HFFc6 (cell line): Measurements from ENCODE around the gene GRAMD1B. TPM values are rescaled to one million over a fixed set of nuclear protein-coding genes. Genes with fewer than 3 reads are reported as not detected.

Experiments
- DNase-seq: peaks from one replicate; pipeline ENCODE4 v3.0.0-alpha.2; 2018
- H3K27ac Mint-ChIP-seq: 2 replicates; pipeline ENCODE4 v1.8.0; 2020; ENCODE audit warnings: mild to moderate bottlenecking, mixed read lengths
- H3K27me3 Mint-ChIP-seq: 2 replicates; pipeline ENCODE4 v1.8.0; 2021; ENCODE audit warnings: mild to moderate bottlenecking, moderate library complexity, mixed read lengths; ENCODE audit not compliant: insufficient read depth
- H3K36me3 Mint-ChIP-seq: 2 replicates; pipeline ENCODE4 v1.8.0; 2021; ENCODE audit warnings: low read depth, mixed read lengths
- H3K4me1 Mint-ChIP-seq: 2 replicates; pipeline ENCODE4 v1.8.0; 2020; ENCODE audit warnings: low read depth, mixed read lengths
- H3K4me3 Mint-ChIP-seq: 2 replicates; pipeline ENCODE4 v1.8.0; 2020; ENCODE audit warnings: mild to moderate bottlenecking, moderate library complexity, mixed read lengths
- H3K9me3 Mint-ChIP-seq: 2 replicates; pipeline ENCODE4 v1.8.0; 2020; ENCODE audit warnings: mild to moderate bottlenecking, mixed read lengths
- total RNA-seq, 6 experiments: library from RNA; stranded (reverse); fragmentation: NEBNext Ultra II Directional; extraction: Animal tissue kit (Norgen Biotek cat#: 25700); gene quantifications; 2 replicates in 1 of 6; 3 replicates in 5 of 6; pipeline ENCODE4 v1.2.3, GENCODE V29; 2021
- TF ChIP-seq, protein P1 (sequence below): fragments of 200-600 bp; sonication (generic); IDR thresholded peaks from 2 replicates; pipeline ENCODE4 v1.5.0; 2021; ENCODE audit warnings: antibody characterized with exemption, mild to moderate bottlenecking

GRAMD1B gene
- total RNA-seq, 6 experiments from 2014 or later = 46.1 to 54.5 (median 51.3) TPM

DNA sequence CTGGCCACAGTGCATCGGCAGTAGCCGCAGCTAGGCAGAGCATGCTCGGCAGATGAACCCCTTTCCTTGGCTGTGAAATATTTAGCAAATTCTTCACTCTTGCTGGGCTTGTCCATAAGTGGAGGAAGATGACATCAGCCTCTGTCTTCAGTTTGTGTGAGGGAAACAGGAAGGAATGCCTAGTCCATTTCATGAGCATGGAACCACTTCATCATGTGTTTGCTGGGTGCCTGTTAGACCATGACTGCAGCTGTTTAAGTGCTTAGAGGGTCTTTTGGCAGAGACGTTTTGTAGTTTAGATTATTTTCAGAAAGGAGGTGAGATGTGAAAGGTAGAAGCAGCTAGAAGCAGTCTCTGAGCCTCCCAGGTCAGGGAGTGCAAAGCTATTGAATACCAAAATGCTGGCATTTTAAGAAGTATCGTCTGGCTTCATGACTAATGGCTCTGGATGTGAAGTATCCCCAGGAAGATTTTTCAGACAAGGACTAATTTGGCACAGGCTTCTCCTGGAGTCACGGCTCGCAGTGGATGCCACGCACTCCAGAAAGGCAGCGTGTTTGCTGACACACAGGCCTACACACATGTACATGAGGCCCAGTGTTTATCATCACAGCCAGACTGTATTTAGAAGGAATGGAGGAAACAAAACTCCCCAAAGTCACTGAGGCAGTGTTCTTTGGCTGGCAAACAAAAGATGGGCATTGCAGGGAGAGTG lies 43.1 kb upstream of the GRAMD1B start:
- H3K4me1 Mint-ChIP-seq = no peaks in the 10 kb centered on the region
- no peaks in the 10 kb centered on the region for H3K36me3 Mint-ChIP-seq
- no peaks in the 10 kb centered on the region for H3K9me3 Mint-ChIP-seq
- no peak overlapping the region for H3K27ac Mint-ChIP-seq
- DNase-seq = peak; percentile 62
- peaks cover 6% of the 10 kb centered on the region for H3K27me3 Mint-ChIP-seq
- H3K4me3 Mint-ChIP-seq = no peak overlapping the region
- TF ChIP-seq, protein P1, sequence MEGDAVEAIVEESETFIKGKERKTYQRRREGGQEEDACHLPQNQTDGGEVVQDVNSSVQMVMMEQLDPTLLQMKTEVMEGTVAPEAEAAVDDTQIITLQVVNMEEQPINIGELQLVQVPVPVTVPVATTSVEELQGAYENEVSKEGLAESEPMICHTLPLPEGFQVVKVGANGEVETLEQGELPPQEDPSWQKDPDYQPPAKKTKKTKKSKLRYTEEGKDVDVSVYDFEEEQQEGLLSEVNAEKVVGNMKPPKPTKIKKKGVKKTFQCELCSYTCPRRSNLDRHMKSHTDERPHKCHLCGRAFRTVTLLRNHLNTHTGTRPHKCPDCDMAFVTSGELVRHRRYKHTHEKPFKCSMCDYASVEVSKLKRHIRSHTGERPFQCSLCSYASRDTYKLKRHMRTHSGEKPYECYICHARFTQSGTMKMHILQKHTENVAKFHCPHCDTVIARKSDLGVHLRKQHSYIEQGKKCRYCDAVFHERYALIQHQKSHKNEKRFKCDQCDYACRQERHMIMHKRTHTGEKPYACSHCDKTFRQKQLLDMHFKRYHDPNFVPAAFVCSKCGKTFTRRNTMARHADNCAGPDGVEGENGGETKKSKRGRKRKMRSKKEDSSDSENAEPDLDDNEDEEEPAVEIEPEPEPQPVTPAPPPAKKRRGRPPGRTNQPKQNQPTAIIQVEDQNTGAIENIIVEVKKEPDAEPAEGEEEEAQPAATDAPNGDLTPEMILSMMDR = no peak

DNA sequence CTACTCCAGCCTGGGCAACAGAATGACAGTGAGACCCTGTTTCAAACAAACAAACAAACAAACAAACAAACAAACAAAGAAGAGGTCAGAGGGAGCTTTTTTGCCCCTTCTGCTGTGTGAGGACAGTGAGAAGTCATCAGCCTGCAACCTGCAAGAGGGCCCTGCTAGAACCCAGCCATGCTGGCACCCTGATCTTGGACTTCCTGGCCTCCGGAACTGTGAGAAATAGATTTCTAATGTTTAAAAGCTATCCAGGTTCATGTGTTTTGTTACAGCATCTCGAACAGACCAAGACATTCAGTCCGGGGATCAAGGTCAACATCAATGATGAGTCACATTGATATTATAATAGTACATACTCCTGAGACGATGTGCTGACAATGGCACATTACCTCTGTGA lies 41.4 kb upstream of the GRAMD1B start:
- Mint-ChIP-seq H3K36me3 (no peaks in the 10 kb centered on the region), H3K27me3 (peaks cover 10% of the 10 kb centered on the region), H3K27ac (no peak overlapping the region), H3K4me1 (no peaks in the 10 kb centered on the region), H3K9me3 (no peaks in the 10 kb centered on the region), H3K4me3 (no peak overlapping the region)
- no peak for DNase-seq
- TF ChIP-seq, protein P1 = no peak

DNA sequence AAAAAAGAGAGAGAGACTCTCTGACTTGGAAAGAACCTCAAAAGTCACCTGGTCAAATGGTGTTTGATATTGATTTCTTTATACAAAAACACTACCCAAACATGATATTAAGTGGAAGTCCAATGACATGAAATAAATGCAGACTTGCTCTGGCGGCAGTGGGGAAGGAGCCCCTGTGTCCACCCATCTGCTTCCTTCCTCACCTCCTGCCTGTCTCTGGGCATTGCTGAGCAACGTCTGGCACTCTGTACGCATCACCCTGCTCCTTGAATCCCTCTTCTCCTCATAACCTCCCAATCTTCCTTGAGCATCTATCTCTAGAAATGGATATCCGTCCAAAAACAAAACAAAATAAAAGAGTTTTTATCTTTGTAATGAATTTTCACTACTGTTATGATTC lies 39.9 kb upstream of the GRAMD1B start:
- TF ChIP-seq, protein P1 = no peak
- no peak overlapping the region for H3K4me3 Mint-ChIP-seq
- H3K4me1 Mint-ChIP-seq = no peaks in the 10 kb centered on the region
- no peaks in the 10 kb centered on the region for H3K9me3 Mint-ChIP-seq
- DNase-seq = no peak
- peaks cover 19% of the 10 kb centered on the region for H3K27me3 Mint-ChIP-seq
- H3K36me3 Mint-ChIP-seq = no peaks in the 10 kb centered on the region
- no peak overlapping the region for H3K27ac Mint-ChIP-seq

DNA sequence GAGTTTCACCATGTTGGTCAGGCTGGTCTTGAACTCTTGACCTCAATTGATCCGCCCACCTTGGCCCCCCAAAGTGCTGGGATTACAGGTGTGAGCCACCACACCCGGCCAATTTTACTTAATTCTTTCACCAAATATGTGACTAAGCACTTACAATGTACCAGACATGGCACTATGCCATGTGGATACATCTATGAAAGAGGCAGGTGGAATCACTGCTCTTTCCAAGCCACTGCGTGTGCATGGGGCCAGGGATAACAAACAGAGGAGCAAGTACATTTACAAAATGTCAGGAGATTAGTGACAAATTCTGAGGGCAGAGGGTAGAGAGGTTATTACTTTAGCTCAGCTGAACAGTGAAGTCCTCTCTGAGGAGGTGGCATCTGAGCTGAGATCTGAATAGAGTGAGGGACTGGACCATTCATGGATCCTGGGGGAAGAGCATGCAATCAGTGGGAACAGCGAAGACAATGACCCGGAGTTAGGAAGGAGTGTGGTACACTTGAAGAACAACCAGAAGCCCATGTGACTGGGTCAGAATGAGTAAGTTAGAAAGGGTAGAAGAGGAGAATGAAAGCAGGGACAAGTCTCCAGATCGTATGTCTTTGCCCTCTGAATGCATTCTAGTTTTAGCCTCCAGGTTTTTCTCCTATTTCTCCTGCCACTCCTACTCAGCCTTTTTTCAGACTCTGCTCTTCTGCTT lies 38.3 kb upstream of the GRAMD1B start:
- H3K4me1 Mint-ChIP-seq = no peaks in the 10 kb centered on the region
- H3K9me3 Mint-ChIP-seq = no peaks in the 10 kb centered on the region
- H3K4me3 Mint-ChIP-seq = no peak overlapping the region
- H3K27me3 Mint-ChIP-seq = peaks cover 22% of the 10 kb centered on the region
- no peak for DNase-seq
- TF ChIP-seq, protein P1 = no peak
- H3K36me3 Mint-ChIP-seq = no peaks in the 10 kb centered on the region
- no peak overlapping the region for H3K27ac Mint-ChIP-seq

DNA sequence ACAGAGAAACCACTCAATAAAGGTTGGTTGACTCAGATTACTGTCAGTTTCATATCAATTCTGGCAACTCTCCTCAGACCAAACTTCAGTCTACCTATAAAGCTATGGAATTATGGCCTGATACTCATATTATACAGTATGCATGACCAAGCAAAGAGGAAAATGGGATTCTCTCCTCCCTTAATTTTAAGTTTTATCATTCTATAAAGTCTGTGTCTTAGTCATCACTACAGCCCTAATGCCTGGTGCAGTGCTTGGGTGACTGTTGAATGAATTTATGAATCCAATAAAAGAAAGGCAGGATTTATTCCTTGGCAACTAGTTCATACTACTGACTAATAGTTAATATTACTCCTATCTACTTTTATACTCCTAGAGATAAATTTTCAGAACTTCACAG lies 37.6 kb upstream of the GRAMD1B start:
- no peak for DNase-seq
- no peaks in the 10 kb centered on the region for H3K4me1 Mint-ChIP-seq
- H3K4me3 Mint-ChIP-seq = no peak overlapping the region
- no peak overlapping the region for H3K27ac Mint-ChIP-seq
- peaks cover 22% of the 10 kb centered on the region for H3K27me3 Mint-ChIP-seq
- no peaks in the 10 kb centered on the region for H3K9me3 Mint-ChIP-seq
- TF ChIP-seq, protein P1 = no peak
- H3K36me3 Mint-ChIP-seq = no peaks in the 10 kb centered on the region
